Measurements from ENCODE around the gene CDH23. TPM values are rescaled to one million over a fixed set of nuclear protein-coding genes. Genes with fewer than 3 reads are reported as not detected.
A peak's percentile ranks its signal among the peaks of the same experiment; 100 is the strongest.
"Not testable (repeated sequence)": the region's sequence is repeated elsewhere in the genome, so short reads cannot be mapped to it uniquely, and the experiment has no call there.

CDH23 gene
- polyA plus RNA-seq, 1 experiment = 0.01 TPM

DNA sequence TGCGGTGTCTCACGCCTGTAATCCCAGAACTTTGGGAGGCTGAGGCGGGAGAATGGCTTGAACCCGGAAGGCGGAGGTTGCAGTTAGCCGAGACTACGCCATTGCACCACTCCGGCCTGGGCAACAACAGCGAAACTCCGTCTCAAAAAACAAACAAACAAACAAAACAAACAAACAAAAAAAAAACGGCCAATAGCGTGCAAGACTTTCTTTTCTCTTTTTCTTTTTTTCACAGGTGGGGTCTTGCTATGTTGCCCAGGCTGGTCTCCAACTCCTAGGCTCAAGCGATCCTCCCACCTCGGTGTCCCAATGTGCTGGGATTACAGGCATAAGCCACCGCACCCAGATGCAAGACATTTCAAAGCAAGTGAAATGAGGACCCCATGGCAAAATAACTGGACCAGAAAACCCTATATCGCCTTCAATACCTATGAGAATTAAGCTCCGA lies 452.8 kb downstream of the CDH23 start:
- CTCF ChIA-PET = interaction anchor here (0.7 to 0.8 kb wide), 2 partner anchors 41 to 331 kb away, joined by 3 to 4 read pairs; no protein-coding TSS in a partner anchor
- no peak for DNase-seq (ENCODE audit: low read depth, low spot score)
- no peaks in the 10 kb centered on the region for H3K27me3 ChIP-seq (ENCODE audit: control insufficient read depth, insufficient read depth, low read length)
- TF ChIP-seq, protein P1, sequence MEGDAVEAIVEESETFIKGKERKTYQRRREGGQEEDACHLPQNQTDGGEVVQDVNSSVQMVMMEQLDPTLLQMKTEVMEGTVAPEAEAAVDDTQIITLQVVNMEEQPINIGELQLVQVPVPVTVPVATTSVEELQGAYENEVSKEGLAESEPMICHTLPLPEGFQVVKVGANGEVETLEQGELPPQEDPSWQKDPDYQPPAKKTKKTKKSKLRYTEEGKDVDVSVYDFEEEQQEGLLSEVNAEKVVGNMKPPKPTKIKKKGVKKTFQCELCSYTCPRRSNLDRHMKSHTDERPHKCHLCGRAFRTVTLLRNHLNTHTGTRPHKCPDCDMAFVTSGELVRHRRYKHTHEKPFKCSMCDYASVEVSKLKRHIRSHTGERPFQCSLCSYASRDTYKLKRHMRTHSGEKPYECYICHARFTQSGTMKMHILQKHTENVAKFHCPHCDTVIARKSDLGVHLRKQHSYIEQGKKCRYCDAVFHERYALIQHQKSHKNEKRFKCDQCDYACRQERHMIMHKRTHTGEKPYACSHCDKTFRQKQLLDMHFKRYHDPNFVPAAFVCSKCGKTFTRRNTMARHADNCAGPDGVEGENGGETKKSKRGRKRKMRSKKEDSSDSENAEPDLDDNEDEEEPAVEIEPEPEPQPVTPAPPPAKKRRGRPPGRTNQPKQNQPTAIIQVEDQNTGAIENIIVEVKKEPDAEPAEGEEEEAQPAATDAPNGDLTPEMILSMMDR (IDR thresholded peaks at IDR 0.05; ENCODE audit: low read depth, low read length) = no peak
- POLR2A ChIA-PET = interaction anchor here (2.1 kb wide), 1 partner anchor 11 kb away, joined by 40 read pairs; no protein-coding TSS in a partner anchor
- peak overlapping the region; percentile 99 for H3K4me3 ChIP-seq (ENCODE audit: low read depth, low read length)
- no peak overlapping the region for H3K27ac ChIP-seq (ENCODE audit: low read depth, low read length)
- peaks cover 4% of the 10 kb centered on the region; the same call in 1 of the 2 replicates for H3K9me3 ChIP-seq (ENCODE audit: control insufficient read depth, insufficient read depth, low read length)

DNA sequence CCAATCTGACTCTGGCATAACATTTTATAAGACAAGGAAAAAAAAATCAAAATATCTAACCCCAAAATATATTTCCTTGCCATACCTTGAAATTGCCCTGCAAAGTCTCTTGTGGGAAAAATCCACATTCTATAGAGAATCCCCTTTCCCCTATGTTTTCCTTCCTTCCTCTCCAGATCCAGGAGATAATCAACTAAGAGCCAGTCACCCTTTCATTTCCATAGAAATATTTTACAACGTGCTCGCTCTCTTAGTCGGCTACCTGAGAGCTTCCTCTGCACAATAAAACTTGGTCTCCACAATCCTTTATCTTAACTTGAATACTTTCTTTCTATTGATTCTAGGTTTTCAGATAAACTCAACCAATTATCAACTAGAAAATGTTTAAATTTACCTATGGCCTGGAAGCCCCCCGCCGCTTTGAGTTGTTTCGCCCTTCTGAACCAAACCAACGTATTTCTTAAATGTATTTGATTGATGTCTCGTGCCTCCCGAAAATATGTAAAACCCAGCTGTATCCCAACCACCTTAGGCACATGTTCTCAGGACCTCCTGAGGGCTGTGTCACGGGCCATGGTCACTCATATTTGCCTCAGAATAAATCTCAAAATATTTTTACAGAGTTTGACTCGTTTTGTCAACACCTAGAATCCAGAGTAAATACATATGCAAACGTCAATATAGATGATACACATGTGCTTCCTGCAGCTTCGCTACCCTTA lies 453.5 kb downstream of the CDH23 start:
- DNase-seq (ENCODE audit: low read depth, low spot score) = no peak
- H3K4me3 ChIP-seq (ENCODE audit: low read depth, low read length) = peak overlapping the region; percentile 99
- TF ChIP-seq, protein P1 (IDR thresholded peaks at IDR 0.05; ENCODE audit: low read depth, low read length) = no peak
- H3K27ac ChIP-seq (ENCODE audit: low read depth, low read length) = peak overlapping the region; percentile 87
- H3K27me3 ChIP-seq (ENCODE audit: control insufficient read depth, insufficient read depth, low read length) = no peaks in the 10 kb centered on the region
- peaks cover 4% of the 10 kb centered on the region; the same call in 1 of the 2 replicates for H3K9me3 ChIP-seq (ENCODE audit: control insufficient read depth, insufficient read depth, low read length)
- ChIA-PET CTCF (interaction anchor here (0.8 to 1.0 kb wide), 2 partner anchors 9 to 42 kb away, joined by 3 read pairs; no protein-coding TSS in a partner anchor), POLR2A (interaction anchor here (1.0 to 2.1 kb wide), 6 partner anchors 10 to 423 kb away, joined by 3 to 40 read pairs (median 6); partner anchors contain the start of gene VSIR)

DNA sequence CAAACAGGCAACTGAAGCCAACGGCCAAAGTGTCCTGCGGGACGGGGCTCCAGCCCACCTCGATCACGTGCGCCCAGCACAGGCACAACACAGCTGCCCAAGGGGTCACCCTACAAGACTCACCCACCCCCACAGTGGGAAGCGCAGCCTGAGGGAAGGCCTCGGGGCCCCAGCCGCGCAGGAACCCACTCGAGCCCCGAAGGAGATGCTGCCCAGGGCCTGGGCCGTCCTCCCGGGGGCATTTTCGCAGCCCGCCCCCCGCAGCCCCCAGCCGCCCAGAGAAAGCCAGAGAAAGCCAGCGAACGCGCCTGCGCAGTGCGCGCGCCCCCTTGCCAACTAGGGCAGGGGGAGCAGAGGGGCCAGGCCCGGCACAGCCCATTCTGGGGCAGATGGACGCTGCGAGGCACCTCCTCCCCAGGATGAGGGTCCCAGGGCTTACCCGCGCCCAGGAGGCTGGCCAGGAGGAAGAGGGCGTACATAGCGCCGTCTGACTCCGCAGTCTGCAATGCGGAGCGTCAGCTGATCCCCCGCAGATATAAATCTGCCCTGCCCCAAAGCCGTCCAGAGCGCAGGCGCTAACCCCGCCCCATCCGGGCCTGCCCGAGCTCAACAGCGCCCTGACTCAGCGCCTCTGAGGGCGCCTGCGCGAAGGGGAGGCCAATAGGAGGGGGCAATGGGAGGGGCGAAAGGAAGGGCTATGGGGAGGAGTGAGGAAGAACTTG lies 454.2 kb downstream of the CDH23 start, which contains the start of gene PSAP:
PSAP (minus strand) TSS at position 509 of the 722 bp plus-strand sequence; CDS start at position 479, 30 bp downstream.
- ChIA-PET POLR2A (interaction anchor here (0.6 to 2.1 kb wide), 10 partner anchors 8 to 422 kb away, joined by 3 to 40 read pairs (median 3); partner anchors contain the start of gene VSIR), CTCF (interaction anchor here (0.8 to 1.7 kb wide), 3 partner anchors 9 to 77 kb away, joined by 3 to 4 read pairs (median 4); no protein-coding TSS in a partner anchor)
- Histone ChIP-seq H3K4me3 (ENCODE audit: low read depth, low read length) (peak within 1 kb of the TSS; percentile 99), H3K27me3 (ENCODE audit: control insufficient read depth, insufficient read depth, low read length) (no peaks in the 10 kb centered on the region), H3K9me3 (ENCODE audit: control insufficient read depth, insufficient read depth, low read length) (peaks cover 4% of the 10 kb centered on the region; the same call in 1 of the 2 replicates), H3K27ac (ENCODE audit: low read depth, low read length) (peak within 1 kb of the TSS; percentile 87)
- TF ChIP-seq, protein P1 (IDR thresholded peaks at IDR 0.05; ENCODE audit: low read depth, low read length) = no peak
- DNase-seq (ENCODE audit: low read depth, low spot score) = peak; percentile 94

DNA sequence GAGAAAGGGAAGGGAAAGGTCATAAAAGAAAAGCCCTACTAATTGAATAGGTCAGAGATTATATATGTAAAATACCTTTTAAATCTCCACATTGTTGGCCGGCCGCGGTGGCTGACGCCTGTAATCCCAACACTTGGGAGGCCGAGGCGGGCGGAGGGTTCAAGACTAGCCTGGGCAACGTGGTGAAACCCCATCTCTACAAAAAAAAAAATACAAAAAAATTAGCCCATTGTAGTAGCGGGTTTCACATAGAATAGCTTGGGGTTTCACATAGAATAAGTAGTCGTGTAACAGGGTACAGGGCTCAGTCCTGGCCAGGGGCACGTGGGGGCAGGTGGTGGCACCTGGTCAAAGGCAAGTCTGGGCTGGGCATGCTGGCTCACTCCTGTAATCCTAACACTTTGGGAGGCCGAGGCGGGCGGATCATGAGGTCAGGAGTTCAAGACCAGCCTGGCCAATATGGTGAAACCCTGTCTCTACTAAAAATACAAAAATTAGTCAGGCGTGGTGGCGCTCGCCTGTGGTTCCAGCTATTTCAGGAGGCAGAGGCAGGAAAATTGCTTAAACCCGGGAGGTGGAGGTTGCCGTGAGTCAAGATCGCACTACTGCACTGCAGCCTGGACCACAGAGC lies 454.9 kb downstream of the CDH23 start:
- DNase-seq (ENCODE audit: low read depth, low spot score); H3K27me3 ChIP-seq (ENCODE audit: control insufficient read depth, insufficient read depth, low read length); H3K9me3 ChIP-seq (ENCODE audit: control insufficient read depth, insufficient read depth, low read length): not testable (repeated sequence)
- Histone ChIP-seq H3K27ac (ENCODE audit: low read depth, low read length) (peak overlapping the region; percentile 11), H3K4me3 (ENCODE audit: low read depth, low read length) (peak overlapping the region; percentile 27)
- POLR2A ChIA-PET = interaction anchor here (0.6 to 2.1 kb wide), 10 partner anchors 9 to 889 kb away, joined by 3 to 40 read pairs (median 3); partner anchors contain the start of gene VSIR
- CTCF ChIA-PET = interaction anchor here (0.8 to 2.1 kb wide), 3 partner anchors 45 to 78 kb away, joined by 4 to 6 read pairs (median 4); no protein-coding TSS in a partner anchor
